Natural killer cell (primary cell): ENCODE measurements around the gene GNAI1. TPM values are rescaled to one million over a fixed set of nuclear protein-coding genes. Genes with fewer than 3 reads are reported as not detected.

Experiments used
- ATAC-seq, 3 donors: fragments of 150-1000 bp in 2 of 3; fragments of 200-7000 bp in 1 of 3; cut with Tn5 transposase; 1 replicate in 1 of 3; 2 replicates in 2 of 3; pipeline ENCODE4 v1.10.0; 2021; ENCODE audit warnings: mild to moderate bottlenecking in 2 of 3, moderate library complexity in 2 of 3
- DNase-seq, 2 donors: peaks; one replicate each; pipeline versions ENCODE4 v3.0.0 to v3.0.0-alpha.2; 2013 to 2021; ENCODE audit warnings: mixed read lengths in 1 of 2
- H3K27ac ChIP-seq: one replicate; pipeline ENCODE4 v1.5.1; 2013; ENCODE audit warnings: mild to moderate bottlenecking, low read length
- H3K27me3 ChIP-seq: one replicate; pipeline ENCODE4 v1.6.1; 2013; ENCODE audit warnings: low read length; ENCODE audit not compliant: control insufficient read depth, insufficient read depth
- H3K36me3 ChIP-seq: one replicate; pipeline ENCODE4 v1.6.1; 2013; ENCODE audit warnings: low read length; ENCODE audit not compliant: control insufficient read depth, insufficient read depth
- H3K4me1 ChIP-seq: one replicate; pipeline ENCODE4 v1.6.1; 2013; ENCODE audit warnings: low read length; ENCODE audit not compliant: control insufficient read depth, insufficient read depth
- H3K4me3 ChIP-seq: one replicate; pipeline ENCODE4 v1.5.1; 2013; ENCODE audit warnings: low read length
- H3K9me3 ChIP-seq: one replicate; pipeline ENCODE4 v1.6.1; 2013; ENCODE audit warnings: low read length; ENCODE audit not compliant: control insufficient read depth, insufficient read depth
- H3K27ac Mint-ChIP-seq, 2 donors: one replicate each; pipeline ENCODE4 v1.8.0; 2022; ENCODE audit warnings: mild to moderate bottlenecking in 2 of 2, mixed read lengths in 2 of 2, moderate library complexity in 1 of 2
- H3K27me3 Mint-ChIP-seq, 2 donors: one replicate each; pipeline ENCODE4 v1.8.0; 2022; ENCODE audit warnings: low read depth in 2 of 2, mixed read lengths in 2 of 2
- H3K36me3 Mint-ChIP-seq: one replicate; pipeline ENCODE4 v1.8.0; 2022; ENCODE audit warnings: mixed read lengths
- H3K4me1 Mint-ChIP-seq, 2 donors: one replicate each; pipeline ENCODE4 v1.8.0; 2022; ENCODE audit warnings: mixed read lengths in 2 of 2
- H3K4me3 Mint-ChIP-seq: one replicate; pipeline ENCODE4 v1.8.0; 2022; ENCODE audit warnings: mild to moderate bottlenecking, moderate library complexity, mixed read lengths
- H3K9me3 Mint-ChIP-seq, 2 donors: one replicate each; pipeline ENCODE4 v1.8.0; 2022; ENCODE audit warnings: mixed read lengths in 2 of 2
- CTCF ChIP-seq: fragments of 200-600 bp; IDR thresholded peaks from one replicate; pipeline ENCODE4 v1.8.0; 2022; ENCODE audit warnings: antibody characterized with exemption
- WGBS: methylation state at CpG from one replicate; pipeline ENCODE4 v1.1.7; 2013; ENCODE audit warnings: missing lambda C conversion rate; ENCODE audit not compliant: insufficient coverage; 5-methylcytosine and 5-hydroxymethylcytosine counted together
- intact Hi-C: fragments of 100-400 bp; cut with micrococcal nuclease; formaldehyde crosslinking; loops from one replicate; pipeline ENCODE4 v1.14.2; 2022
- total RNA-seq, 4 donors: library from RNA; stranded (reverse); fragments of 120-200 nt in 1 of 4; gene quantifications; one replicate each; pipeline versions ENCODE4 v1.2.3 to v1.2.4, GENCODE V29; 2013 to 2022

The GNAI1 gene
- total RNA-seq, 3 donors from 2014 or later (not counting 1 experiment from before 2014, with no cell fraction given), result 0.59 to 1.1 (median 0.68) TPM

GRCh38 chr7:80175744-80176143, 41.1 kb downstream of the GNAI1 start:
- H3K9me3 ChIP-seq, result no peaks in the 10 kb centered on the region
- H3K36me3 ChIP-seq, result no peaks in the 10 kb centered on the region
- no peak overlapping the region for H3K4me3 ChIP-seq
- no peak overlapping the region for H3K27ac Mint-ChIP-seq
- H3K4me1 ChIP-seq, result no peaks in the 10 kb centered on the region
- no peaks in the 10 kb centered on the region for H3K36me3 Mint-ChIP-seq
- H3K4me3 Mint-ChIP-seq, result no peak overlapping the region
- no peaks in the 10 kb centered on the region for H3K27me3 ChIP-seq
- WGBS, result 67% methylated on average over 1 of the region's 1 CpG
- no peak overlapping the region for H3K27ac ChIP-seq
- intact Hi-C loops, result no loop called here
- H3K4me1 Mint-ChIP-seq, result no peaks in the 10 kb centered on the region
- H3K9me3 Mint-ChIP-seq, result peaks cover 0 to 5% of the 10 kb centered on the region in 2 donors
- no peaks in the 10 kb centered on the region for H3K27me3 Mint-ChIP-seq
- DNase-seq (no peak), ATAC-seq (no peak)
- TF ChIP-seq CTCF, result no peak

- H3K36me3 Mint-ChIP-seq, result no peaks in the 10 kb centered on the region
- peaks cover 5 to 7% of the 10 kb centered on the region in 2 donors for H3K9me3 Mint-ChIP-seq
- H3K27ac Mint-ChIP-seq, result no peak overlapping the region
- H3K36me3 ChIP-seq, result no peaks in the 10 kb centered on the region
- H3K27me3 ChIP-seq, result no peaks in the 10 kb centered on the region
- H3K27ac ChIP-seq, result no peak overlapping the region
- no peak for DNase-seq
- WGBS, result 82% methylated on average over 4 of the region's 4 CpGs
- no peak overlapping the region for H3K4me3 ChIP-seq
- H3K9me3 ChIP-seq, result peaks cover 3% of the 10 kb centered on the region
- intact Hi-C loops, result no loop called here
- H3K4me1 Mint-ChIP-seq, result no peaks in the 10 kb centered on the region
- no peaks in the 10 kb centered on the region for H3K4me1 ChIP-seq
- no peaks in the 10 kb centered on the region for H3K27me3 Mint-ChIP-seq
- ATAC-seq, result no peak
- no peak overlapping the region for H3K4me3 Mint-ChIP-seq
- TF ChIP-seq CTCF, result no peak
These were observed 46.8 kb downstream of the GNAI1 start for GRCh38 chr7:80181411-80181810.

GRCh38 chr7:80182630-80183276, 48.1 kb downstream of the GNAI1 start:
- WGBS, result 82% methylated on average over 1 of the region's 3 CpGs
- H3K27ac ChIP-seq, result no peak overlapping the region
- ATAC-seq (no peak), DNase-seq (no peak)
- no peak overlapping the region for H3K4me3 ChIP-seq
- H3K9me3 ChIP-seq, result peaks cover 3% of the 10 kb centered on the region
- no peak overlapping the region for H3K27ac Mint-ChIP-seq
- no peak for TF ChIP-seq CTCF
- H3K4me3 Mint-ChIP-seq, result no peak overlapping the region
- no peaks in the 10 kb centered on the region for H3K4me1 ChIP-seq
- H3K9me3 Mint-ChIP-seq, result peaks cover 6 to 9% of the 10 kb centered on the region in 2 donors
- intact Hi-C loops, result no loop called here
- no peaks in the 10 kb centered on the region for H3K27me3 Mint-ChIP-seq
- H3K27me3 ChIP-seq, result no peaks in the 10 kb centered on the region
- H3K36me3 ChIP-seq, result no peaks in the 10 kb centered on the region
- H3K36me3 Mint-ChIP-seq, result no peaks in the 10 kb centered on the region
- H3K4me1 Mint-ChIP-seq, result no peaks in the 10 kb centered on the region

GRCh38 chr7:80183351-80183750, 48.7 kb downstream of the GNAI1 start:
- H3K27ac Mint-ChIP-seq, result no peak overlapping the region
- H3K9me3 ChIP-seq, result peaks cover 3% of the 10 kb centered on the region
- no peaks in the 10 kb centered on the region for H3K36me3 Mint-ChIP-seq
- H3K4me1 Mint-ChIP-seq, result no peaks in the 10 kb centered on the region
- ATAC-seq (no peak), DNase-seq (no peak)
- no peak for TF ChIP-seq CTCF
- intact Hi-C loops, result no loop called here
- H3K27me3 ChIP-seq, result no peaks in the 10 kb centered on the region
- no peaks in the 10 kb centered on the region for H3K27me3 Mint-ChIP-seq
- no peak overlapping the region for H3K4me3 Mint-ChIP-seq
- H3K27ac ChIP-seq, result no peak overlapping the region
- H3K36me3 ChIP-seq, result no peaks in the 10 kb centered on the region
- peaks cover 4 to 9% of the 10 kb centered on the region in 2 donors for H3K9me3 Mint-ChIP-seq
- no peak overlapping the region for H3K4me3 ChIP-seq
- no peaks in the 10 kb centered on the region for H3K4me1 ChIP-seq
